GM18907 (cell line): ENCODE data around the gene SPATA45.
A peak's percentile ranks its signal among the peaks of the same experiment; 100 is the strongest.

Experiments used
- ATAC-seq: cut with Tn5 transposase; IDR thresholded peaks from one replicate; pipeline ENCODE4 v1.9.1; 2021; ENCODE audit warnings: mild to moderate bottlenecking, moderate library complexity; ENCODE audit not compliant: unreplicated experiment

Gene SPATA45

GRCh38 chr1:212833211-212834207, 13.9 kb downstream of the SPATA45 start:
- ATAC-seq = peak; percentile 94

- no peak for ATAC-seq
Observed at GRCh38 chr1:212828395-212828794, 19.1 kb downstream of the SPATA45 start.

DNA sequence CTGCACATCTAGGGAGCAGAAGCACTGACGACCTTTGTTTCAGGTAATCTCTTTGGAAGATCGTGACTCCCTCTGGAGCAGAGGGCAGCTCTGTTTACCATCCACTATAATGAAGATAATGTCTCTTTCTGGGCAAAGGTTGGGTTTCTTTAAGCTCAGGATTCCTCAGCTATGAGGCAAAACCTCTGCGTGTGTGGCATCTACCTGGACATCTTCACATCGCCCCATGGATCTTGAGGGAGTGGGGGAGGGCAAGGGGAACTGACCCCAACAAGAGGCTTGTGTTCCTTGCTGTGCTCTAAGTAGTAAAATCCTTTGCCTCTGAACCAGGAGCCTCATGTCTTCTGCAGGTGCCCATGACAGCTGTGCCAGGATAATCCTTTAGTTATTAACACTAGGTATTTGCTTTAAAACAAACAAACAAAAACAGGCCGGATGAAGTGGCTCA, 19.6 kb downstream of the SPATA45 start:
- ATAC-seq = no peak

DNA sequence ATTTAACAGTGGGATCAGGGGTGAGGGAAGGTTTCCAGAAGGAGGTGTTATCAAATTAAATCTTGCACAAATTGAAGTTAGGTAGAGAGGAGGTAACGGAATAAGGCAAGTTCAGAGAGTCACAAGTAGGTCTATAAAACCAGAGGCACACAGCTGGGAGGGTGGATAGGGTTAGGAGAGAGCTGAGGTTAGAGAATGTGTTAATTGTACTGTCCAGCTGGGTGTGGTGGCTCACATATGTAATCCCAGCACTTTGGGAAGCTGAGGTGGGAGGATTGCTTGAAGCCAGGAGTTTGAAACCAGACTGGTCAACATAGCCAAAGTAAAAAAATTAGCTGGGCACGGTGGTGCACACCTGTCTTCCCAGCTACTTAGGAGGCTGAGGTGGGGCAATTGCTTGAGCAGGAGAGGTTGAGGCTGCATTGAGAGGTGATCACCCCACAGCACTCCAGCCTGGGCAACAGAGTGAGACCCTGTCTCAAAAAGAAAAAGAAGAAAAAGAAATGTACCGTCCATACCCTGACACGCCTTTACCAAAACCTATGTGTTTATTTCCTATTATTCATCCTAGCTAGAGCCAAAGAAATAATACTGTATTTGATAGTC, 20.2 kb downstream of the SPATA45 start:
- ATAC-seq = no peak

- no peak for ATAC-seq
Observed at GRCh38 chr1:212825798-212826452, 21.5 kb downstream of the SPATA45 start.

GRCh38 chr1:212824201-212824600, 23.2 kb downstream of the SPATA45 start:
- no peak for ATAC-seq

DNA sequence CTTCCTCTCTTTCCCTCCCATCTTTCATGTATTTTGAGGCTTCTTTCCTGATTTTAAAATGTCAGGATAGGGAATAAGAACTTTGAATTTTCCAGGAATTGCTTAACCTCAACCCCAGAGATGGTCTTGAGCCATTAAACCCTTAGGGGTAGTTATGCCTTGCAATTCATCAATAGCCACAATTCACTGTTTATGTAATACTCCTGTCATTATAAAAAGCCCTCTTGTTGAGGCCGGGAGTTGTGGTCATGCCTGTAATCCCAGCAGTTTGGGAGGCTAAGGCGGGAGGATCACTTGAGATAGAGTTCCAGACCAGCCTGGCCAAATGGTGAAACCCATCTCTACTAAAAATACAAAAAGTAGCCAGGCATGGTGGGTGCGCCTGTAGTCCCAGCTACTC, 24.5 kb downstream of the SPATA45 start:
- ATAC-seq = no peak

- no peak for ATAC-seq
Observed at GRCh38 chr1:212820969-212821368, 26.5 kb downstream of the SPATA45 start.

DNA sequence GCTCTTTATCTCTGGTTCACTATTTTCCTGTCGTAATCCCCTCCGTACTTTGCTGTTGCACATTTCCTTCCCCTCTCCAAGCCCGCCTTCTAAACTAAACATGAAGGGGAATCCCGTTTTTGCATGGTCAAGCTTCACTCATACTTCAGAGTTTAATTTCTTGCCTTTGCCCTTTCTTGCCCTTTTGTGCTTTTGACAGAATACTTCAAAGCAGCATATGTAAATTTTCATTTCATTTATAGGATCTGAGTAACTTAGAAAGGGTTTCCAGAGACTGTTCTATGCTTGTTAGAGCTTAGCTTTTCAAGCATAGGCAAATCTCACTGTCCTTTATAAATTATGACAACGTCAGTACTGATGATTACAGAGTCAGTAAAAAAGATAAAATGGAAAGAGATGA, 27.7 kb downstream of the SPATA45 start:
- peak; percentile 66 for ATAC-seq

DNA sequence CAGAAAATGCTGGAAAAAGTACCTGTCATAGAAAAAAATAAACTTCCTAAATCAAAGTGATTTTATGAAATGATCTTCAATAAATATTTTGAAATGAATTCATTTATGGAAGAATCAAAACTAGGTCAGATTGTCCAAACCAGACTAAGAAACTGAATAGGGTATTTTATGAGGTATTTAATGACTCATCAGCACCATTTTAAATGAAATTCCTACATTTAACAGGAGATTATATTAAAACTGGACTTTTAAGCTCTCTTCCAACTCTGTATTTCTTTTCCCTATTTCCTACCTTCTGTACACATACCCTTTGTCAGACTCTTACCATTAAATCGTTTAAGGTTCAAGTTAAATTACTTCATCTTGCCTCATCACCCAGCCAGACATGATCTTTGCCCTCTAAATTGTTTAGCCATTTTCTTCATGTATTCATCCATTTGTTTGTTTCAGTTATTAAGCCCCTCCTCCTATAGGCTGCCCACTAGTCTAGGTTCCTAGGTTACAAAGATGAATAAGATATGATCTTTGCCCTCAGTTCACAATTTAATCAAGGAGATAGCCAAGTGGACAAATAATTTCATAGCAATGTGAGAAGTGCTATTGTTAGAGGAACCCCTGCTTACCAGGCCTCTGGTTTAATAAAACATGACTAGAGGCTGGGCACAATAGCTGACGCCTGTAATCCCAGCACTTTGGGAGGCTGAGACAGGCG, 30.7 kb downstream of the SPATA45 start:
- ATAC-seq = no peak

DNA sequence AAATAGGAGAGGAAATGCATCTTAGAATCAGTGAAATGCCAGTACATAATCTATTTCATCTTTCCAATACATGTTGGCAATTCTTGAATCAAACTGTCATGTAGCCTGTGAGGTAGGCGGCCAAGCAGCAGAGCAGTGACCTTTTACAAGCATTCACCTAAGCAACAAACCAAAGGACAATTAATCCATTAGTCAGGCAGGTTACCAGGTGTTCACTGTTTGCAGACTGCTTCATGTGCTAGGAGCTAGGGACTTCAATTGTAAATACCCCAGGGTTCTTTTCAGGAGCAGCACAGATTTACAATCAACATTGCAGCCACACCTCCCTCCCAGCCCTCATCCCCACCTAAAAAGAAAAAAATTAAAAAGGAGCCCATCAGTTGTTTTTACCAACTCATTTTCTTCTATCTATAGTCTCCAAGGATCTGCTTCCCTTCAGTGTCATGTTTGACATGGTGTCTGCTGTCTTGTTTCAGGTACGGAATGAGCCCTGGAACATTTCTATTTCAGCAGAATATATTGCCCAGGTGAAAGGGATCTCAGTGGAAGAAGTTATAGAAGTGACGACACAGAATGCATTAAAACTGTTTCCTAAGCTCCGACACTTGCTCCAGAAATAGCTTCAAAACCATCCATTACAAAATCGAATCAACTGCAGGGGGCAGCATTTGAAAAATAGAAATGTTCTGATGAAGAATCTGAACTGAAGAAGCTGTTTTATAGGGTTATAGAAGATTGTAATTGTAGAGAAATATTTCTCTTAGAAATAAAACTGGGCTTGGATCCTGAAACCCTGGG, 32.7 kb downstream of the SPATA45 start:
- no peak for ATAC-seq

- no peak for ATAC-seq
Observed at GRCh38 chr1:212805767-212806166, 41.7 kb downstream of the SPATA45 start.

GRCh38 chr1:212797681-212798080, 49.8 kb downstream of the SPATA45 start:
- no peak for ATAC-seq

DNA sequence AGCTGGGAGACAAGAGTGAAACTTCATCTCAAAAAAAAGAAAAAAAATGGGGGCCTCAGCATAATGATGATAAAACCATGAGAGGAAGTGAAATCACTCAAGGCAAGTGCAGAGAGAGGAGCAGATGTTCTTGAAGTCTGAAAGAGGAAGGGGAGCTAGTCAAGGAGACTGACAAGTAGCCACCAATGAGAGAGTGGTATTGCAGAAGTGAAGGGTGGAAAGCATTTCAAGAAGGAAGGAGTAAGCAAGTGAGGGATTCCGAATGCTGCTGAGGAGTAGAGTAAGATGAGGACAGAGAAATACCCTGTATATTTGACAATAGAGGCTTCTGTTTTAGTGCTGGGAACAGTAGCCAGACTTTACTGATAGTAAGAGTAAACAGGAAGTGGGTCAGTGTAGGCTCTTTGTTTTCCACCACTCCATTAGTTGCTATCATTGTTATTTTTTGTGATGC, 52.9 kb downstream of the SPATA45 start:
- ATAC-seq = peak; percentile 79

GRCh38 chr1:212792396-212792908, 55.0 kb downstream of the SPATA45 start:
- no peak for ATAC-seq

- peak; percentile 81 for ATAC-seq
Observed at GRCh38 chr1:212791676-212792395, 55.6 kb downstream of the SPATA45 start, which contains the start of the genes NSL1 and TATDN3. Gene NSL1 (minus strand): TSS chr1:212791777. CDS start chr1:212791763, 14 bp downstream. Gene TATDN3 (plus strand): TSS chr1:212791894. CDS start chr1:212791922, 28 bp downstream.

GRCh38 chr1:212791261-212791675, 56.2 kb downstream of the SPATA45 start:
- peak; percentile 43 for ATAC-seq

GRCh38 chr1:212785871-212786270, 61.6 kb downstream of the SPATA45 start:
- ATAC-seq = no peak

GRCh38 chr1:212783976-212784375, 63.5 kb downstream of the SPATA45 start:
- ATAC-seq = no peak
